HFFc6 (cell line): ENCODE measurements around the gene IRF6. TPM values are rescaled to one million over a fixed set of nuclear protein-coding genes. Genes with fewer than 3 reads are reported as not detected.

ENCODE experiments used
- DNase-seq: peaks from one replicate; pipeline ENCODE4 v3.0.0-alpha.2; 2018
- H3K27ac Mint-ChIP-seq: 2 replicates; pipeline ENCODE4 v1.8.0; 2020; ENCODE audit warnings: mild to moderate bottlenecking, mixed read lengths
- H3K27me3 Mint-ChIP-seq: 2 replicates; pipeline ENCODE4 v1.8.0; 2021; ENCODE audit warnings: mild to moderate bottlenecking, moderate library complexity, mixed read lengths; ENCODE audit not compliant: insufficient read depth
- H3K36me3 Mint-ChIP-seq: 2 replicates; pipeline ENCODE4 v1.8.0; 2021; ENCODE audit warnings: low read depth, mixed read lengths
- H3K4me1 Mint-ChIP-seq: 2 replicates; pipeline ENCODE4 v1.8.0; 2020; ENCODE audit warnings: low read depth, mixed read lengths
- H3K4me3 Mint-ChIP-seq: 2 replicates; pipeline ENCODE4 v1.8.0; 2020; ENCODE audit warnings: mild to moderate bottlenecking, moderate library complexity, mixed read lengths
- H3K9me3 Mint-ChIP-seq: 2 replicates; pipeline ENCODE4 v1.8.0; 2020; ENCODE audit warnings: mild to moderate bottlenecking, mixed read lengths
- total RNA-seq, 6 experiments: library from RNA; stranded (reverse); fragmentation: NEBNext Ultra II Directional; extraction: Animal tissue kit (Norgen Biotek cat#: 25700); gene quantifications; 2 replicates in 1 of 6; 3 replicates in 5 of 6; pipeline ENCODE4 v1.2.3, GENCODE V29; 2021
- TF ChIP-seq, protein P1 (sequence below): fragments of 200-600 bp; sonication (generic); IDR thresholded peaks from 2 replicates; pipeline ENCODE4 v1.5.0; 2021; ENCODE audit warnings: antibody characterized with exemption, mild to moderate bottlenecking

Gene IRF6
- total RNA-seq, 6 experiments from 2014 or later = 0.14 to 3.2 (median 0.28) TPM

DNA sequence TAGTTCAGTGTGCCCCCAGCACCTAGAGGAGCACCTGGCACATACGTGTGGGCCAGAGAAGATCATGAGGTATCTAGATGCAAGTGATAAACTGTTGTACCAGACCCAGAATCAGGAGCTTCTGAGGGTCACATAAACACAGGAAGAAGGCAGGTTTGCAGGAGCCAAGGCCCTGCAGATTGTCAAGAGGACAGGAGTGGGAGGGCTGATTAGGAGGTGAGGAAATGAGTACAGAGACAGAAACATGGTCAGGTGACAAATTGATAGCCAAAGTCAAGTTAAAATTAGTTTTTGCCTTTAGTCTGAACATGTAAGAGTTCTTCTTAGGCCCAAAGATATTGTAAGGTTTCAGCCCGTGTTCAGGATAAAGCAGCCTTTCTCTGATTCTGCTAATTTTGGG lies 64.1 kb downstream of the IRF6 start:
- peaks cover 25% of the 10 kb centered on the region for H3K27me3 Mint-ChIP-seq
- H3K36me3 Mint-ChIP-seq = no peaks in the 10 kb centered on the region
- peaks cover 29% of the 10 kb centered on the region for H3K4me1 Mint-ChIP-seq
- H3K27ac Mint-ChIP-seq = no peak overlapping the region
- H3K4me3 Mint-ChIP-seq = no peak overlapping the region; the same call in 1 of the 2 replicates
- H3K9me3 Mint-ChIP-seq = no peaks in the 10 kb centered on the region
- TF ChIP-seq, protein P1, sequence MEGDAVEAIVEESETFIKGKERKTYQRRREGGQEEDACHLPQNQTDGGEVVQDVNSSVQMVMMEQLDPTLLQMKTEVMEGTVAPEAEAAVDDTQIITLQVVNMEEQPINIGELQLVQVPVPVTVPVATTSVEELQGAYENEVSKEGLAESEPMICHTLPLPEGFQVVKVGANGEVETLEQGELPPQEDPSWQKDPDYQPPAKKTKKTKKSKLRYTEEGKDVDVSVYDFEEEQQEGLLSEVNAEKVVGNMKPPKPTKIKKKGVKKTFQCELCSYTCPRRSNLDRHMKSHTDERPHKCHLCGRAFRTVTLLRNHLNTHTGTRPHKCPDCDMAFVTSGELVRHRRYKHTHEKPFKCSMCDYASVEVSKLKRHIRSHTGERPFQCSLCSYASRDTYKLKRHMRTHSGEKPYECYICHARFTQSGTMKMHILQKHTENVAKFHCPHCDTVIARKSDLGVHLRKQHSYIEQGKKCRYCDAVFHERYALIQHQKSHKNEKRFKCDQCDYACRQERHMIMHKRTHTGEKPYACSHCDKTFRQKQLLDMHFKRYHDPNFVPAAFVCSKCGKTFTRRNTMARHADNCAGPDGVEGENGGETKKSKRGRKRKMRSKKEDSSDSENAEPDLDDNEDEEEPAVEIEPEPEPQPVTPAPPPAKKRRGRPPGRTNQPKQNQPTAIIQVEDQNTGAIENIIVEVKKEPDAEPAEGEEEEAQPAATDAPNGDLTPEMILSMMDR = no peak
- no peak for DNase-seq

DNA sequence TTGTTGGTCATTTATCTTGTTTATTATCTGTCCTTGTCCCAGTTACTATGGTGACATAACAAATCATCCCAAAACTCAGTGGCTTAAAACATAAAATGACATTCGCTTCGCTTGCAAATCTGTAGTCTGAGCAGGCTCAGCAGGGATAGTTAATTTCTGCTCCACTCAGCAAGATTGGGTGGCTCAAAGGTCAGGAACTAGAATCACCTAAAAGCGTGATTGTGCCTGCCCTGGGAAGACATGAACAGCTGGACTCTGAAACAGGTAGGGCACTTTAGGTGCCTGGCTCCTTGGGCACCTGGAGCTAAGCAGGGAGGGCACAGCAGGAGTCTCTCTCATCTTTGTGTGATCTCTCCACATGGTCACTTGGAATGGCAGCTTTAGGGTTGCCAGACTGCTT lies 64.7 kb downstream of the IRF6 start:
- Mint-ChIP-seq H3K4me3 (no peak overlapping the region), H3K4me1 (peaks cover 24% of the 10 kb centered on the region), H3K36me3 (no peaks in the 10 kb centered on the region), H3K27ac (no peak overlapping the region), H3K9me3 (no peaks in the 10 kb centered on the region), H3K27me3 (peaks cover 25% of the 10 kb centered on the region)
- TF ChIP-seq, protein P1 = no peak
- DNase-seq = no peak

DNA sequence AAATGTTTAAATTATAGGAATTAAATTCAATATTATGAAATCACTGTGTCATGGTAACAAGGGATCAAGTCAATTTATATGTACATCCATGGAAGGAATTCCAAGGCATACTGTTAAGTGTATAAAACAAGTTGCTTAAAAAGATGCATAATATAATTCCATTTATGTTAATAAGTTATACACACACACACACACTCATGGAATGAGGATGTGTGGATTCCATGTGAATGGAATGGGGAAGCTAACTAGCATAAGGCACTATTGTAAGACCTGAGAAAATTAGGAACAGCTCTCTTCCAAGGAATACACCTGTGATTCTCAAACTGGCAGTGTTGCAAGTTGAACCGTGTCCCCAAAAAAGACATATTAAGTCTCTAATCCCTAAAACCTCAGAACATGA lies 67.7 kb downstream of the IRF6 start:
- H3K4me1 Mint-ChIP-seq = peaks cover 29% of the 10 kb centered on the region
- H3K4me3 Mint-ChIP-seq = no peak overlapping the region
- no peak overlapping the region for H3K27ac Mint-ChIP-seq
- H3K27me3 Mint-ChIP-seq = peaks cover 27% of the 10 kb centered on the region
- TF ChIP-seq, protein P1 = no peak
- no peaks in the 10 kb centered on the region for H3K36me3 Mint-ChIP-seq
- DNase-seq = no peak
- H3K9me3 Mint-ChIP-seq = no peaks in the 10 kb centered on the region

DNA sequence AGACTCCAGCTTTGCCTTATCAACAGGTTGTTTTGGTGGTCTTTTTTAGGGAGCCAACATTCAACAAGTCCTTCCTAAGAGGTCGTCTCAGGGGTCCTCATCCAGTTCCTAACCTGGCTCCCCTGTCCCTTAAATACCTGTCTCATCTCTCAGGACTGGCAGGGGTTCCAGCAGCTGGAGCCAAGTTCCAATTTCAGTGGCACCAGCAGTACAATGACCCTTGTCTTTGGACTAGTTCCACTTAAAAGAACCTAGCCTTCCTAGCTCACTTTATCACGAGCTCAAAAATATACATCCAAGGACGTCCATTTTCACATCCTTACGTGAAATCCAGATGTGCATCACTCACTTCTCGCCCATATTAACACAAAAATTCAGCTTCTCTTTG lies 68.8 kb downstream of the IRF6 start:
- TF ChIP-seq, protein P1 = no peak
- Mint-ChIP-seq H3K4me3 (no peak overlapping the region), H3K36me3 (no peaks in the 10 kb centered on the region), H3K4me1 (peaks cover 22% of the 10 kb centered on the region), H3K27me3 (peaks cover 27% of the 10 kb centered on the region), H3K9me3 (no peaks in the 10 kb centered on the region), H3K27ac (no peak overlapping the region)
- DNase-seq = no peak

DNA sequence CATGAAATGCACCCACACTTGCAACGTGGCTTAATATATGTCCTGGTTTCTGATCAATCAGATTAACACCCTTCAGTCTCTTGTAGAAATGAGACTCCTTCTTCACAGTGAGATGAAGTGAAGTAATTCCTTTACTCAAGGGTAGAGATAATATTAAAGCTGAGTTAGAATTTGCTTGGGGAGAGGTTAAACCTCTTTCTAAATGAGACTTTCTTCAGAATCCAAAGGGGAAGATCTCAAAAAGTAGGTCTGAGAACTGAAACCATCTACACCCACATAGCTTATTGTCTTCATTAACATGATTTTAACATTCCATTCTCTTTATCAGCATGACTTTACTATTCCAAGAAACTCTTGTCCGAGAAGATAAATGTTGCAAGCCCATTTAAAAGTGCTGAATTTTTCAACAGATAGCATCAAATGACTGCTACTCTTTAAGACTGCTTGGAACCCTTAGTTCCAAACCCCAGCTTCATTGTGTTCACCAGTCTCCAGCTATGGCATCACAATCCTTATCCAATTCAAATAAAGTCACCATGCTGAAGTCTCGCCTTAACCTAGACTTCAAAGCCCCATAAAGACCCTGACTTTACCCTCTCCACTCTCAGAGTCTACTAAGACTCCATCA lies 69.3 kb downstream of the IRF6 start:
- Mint-ChIP-seq H3K4me1 (peaks cover 17% of the 10 kb centered on the region), H3K4me3 (no peak overlapping the region), H3K27me3 (peaks cover 27% of the 10 kb centered on the region), H3K36me3 (no peaks in the 10 kb centered on the region), H3K9me3 (no peaks in the 10 kb centered on the region), H3K27ac (no peak overlapping the region)
- TF ChIP-seq, protein P1 = no peak
- DNase-seq = no peak

Other genes starting within 250 kb of the IRF6 start
- 1 to 10 TPM; 4.9 to 8.0 (median 5.9) TPM for gene CAMK1G, start 222.4 kb downstream of the IRF6 start, total RNA-seq
- 10 to 100 TPM in 2 of 6 experiments, 1 to 10 TPM in 4; 8.0 to 10.3 (median 9.8) TPM for gene LAMB3, start 153.7 kb downstream of the IRF6 start, total RNA-seq
- gene G0S2, start 130.7 kb downstream of the IRF6 start, total RNA-seq = 1 to 10 TPM; 1.7 to 2.6 (median 1.9) TPM
- not detected for gene HSD11B1, start 101.3 kb downstream of the IRF6 start, total RNA-seq
- gene TRAF3IP3, start 50.1 kb downstream of the IRF6 start, total RNA-seq = under 1 TPM in 1 of 6 experiments, not detected in 5; 0.24 TPM
- 1 to 10 TPM; 1.8 to 2.7 (median 2.4) TPM for gene C1orf74, start 21.6 kb downstream of the IRF6 start, total RNA-seq
- gene UTP25, start 21.8 kb upstream of the IRF6 start, total RNA-seq = 10 to 100 TPM in 4 of 6 experiments, 1 to 10 TPM in 2; 9.0 to 18.5 (median 16.2) TPM
- 10 to 100 TPM in 1 of 6 experiments, 1 to 10 TPM in 5; 7.6 to 10.6 (median 8.5) TPM for gene SYT14, start 132.1 kb upstream of the IRF6 start, total RNA-seq